GM13976 (cell line): ENCODE data around the gene PRKAG2.

Source experiments
- DNase-seq: peaks from one replicate; pipeline ENCODE4 v3.0.0; 2012; ENCODE audit warnings: low spot score
- CTCF ChIP-seq: IDR thresholded peaks from 2 replicates; pipeline ENCODE4 v1.5.1; 2012; ENCODE audit warnings: borderline replicate concordance, mild to moderate bottlenecking; ENCODE audit not compliant: insufficient read depth; ENCODE audit errors: extremely low read depth, missing control alignments, control extremely low read depth
- in situ Hi-C: fragments of 300-500 bp; cut with MboI; formaldehyde crosslinking; loops from one replicate; pipeline ENCODE4 v1.12.0; 2022; ENCODE audit warnings: low sequenced_read_pairs, mixed read lengths, inconsistent platforms; ENCODE audit not compliant: unreplicated experiment

The PRKAG2 gene

GRCh38 chr7:151644554-151644953 is 232.4 kb downstream of the PRKAG2 start:
- no peak for TF ChIP-seq CTCF
- no peak for DNase-seq
- in situ Hi-C loops = no loop called here

- DNase-seq = no peak
- no peak for TF ChIP-seq CTCF
- in situ Hi-C loops = no loop called here
These were observed 234.2 kb downstream of the PRKAG2 start for GRCh38 chr7:151642746-151643145.

DNA sequence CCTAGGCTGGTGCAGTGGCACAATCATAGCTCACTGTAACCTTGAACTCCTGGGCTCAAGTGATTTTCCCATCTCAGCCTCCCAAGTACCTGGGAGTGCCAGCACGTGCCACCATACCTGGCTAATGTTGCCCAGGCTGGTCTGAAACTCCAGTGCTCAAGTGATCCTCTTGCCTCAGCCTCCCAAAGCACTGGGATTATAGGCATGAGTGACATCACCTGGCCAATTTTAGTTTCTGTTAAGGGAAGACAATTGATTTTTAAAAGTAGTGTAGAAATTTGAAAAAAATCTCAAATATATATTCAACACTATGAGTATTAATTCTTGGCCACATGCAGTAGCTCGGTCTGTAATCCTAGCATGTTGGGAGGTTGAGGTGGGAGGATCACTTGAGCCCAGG is 235.3 kb downstream of the PRKAG2 start:
- DNase-seq = no peak
- in situ Hi-C loops = no loop called here

GRCh38 chr7:151637781-151638261 is 239.1 kb downstream of the PRKAG2 start:
- no peak for DNase-seq
- in situ Hi-C loops = no loop called here
- no peak for TF ChIP-seq CTCF

More for the DNA sequence above, 235.3 kb downstream of the PRKAG2 start:
- no peak for TF ChIP-seq CTCF

- in situ Hi-C loops = no loop called here
- DNase-seq = no peak
- no peak for TF ChIP-seq CTCF
These were observed 242.3 kb downstream of the PRKAG2 start for GRCh38 chr7:151634643-151635042.

GRCh38 chr7:151633516-151633812 is 243.5 kb downstream of the PRKAG2 start:
- DNase-seq = no peak
- in situ Hi-C loops = no loop called here
- TF ChIP-seq CTCF = no peak
